Chondrocyte (in vitro differentiated cells): ENCODE data around the gene PTER. TPM values are rescaled to one million over a fixed set of nuclear protein-coding genes. Genes with fewer than 3 reads are reported as not detected.

ENCODE experiments used
- DNase-seq: peaks from one replicate; pipeline ENCODE4 v3.0.0; 2021; ENCODE audit warnings: mixed read lengths, low spot score
- H3K27ac Mint-ChIP-seq: one replicate; pipeline ENCODE4 v1.8.0; 2021; ENCODE audit warnings: mild to moderate bottlenecking, moderate library complexity, mixed read lengths; ENCODE audit not compliant: unreplicated experiment
- H3K27me3 Mint-ChIP-seq: 2 replicates; pipeline ENCODE4 v1.8.0; 2021; ENCODE audit warnings: low read depth, mixed read lengths
- H3K36me3 Mint-ChIP-seq: 2 replicates; pipeline ENCODE4 v1.8.0; 2021; ENCODE audit warnings: low read depth, mixed read lengths
- H3K4me1 Mint-ChIP-seq: 2 replicates; pipeline ENCODE4 v1.8.0; 2021; ENCODE audit warnings: low read depth, mild to moderate bottlenecking, mixed read lengths
- H3K4me3 Mint-ChIP-seq: one replicate; pipeline ENCODE4 v1.8.0; 2021; ENCODE audit warnings: mild to moderate bottlenecking, moderate library complexity, mixed read lengths; ENCODE audit not compliant: unreplicated experiment
- H3K9me3 Mint-ChIP-seq: 2 replicates; pipeline ENCODE4 v1.8.0; 2021; ENCODE audit warnings: low read depth, mixed read lengths
- CTCF ChIP-seq: fragments of 200-600 bp; sonication (generic); IDR thresholded peaks from 2 replicates; pipeline ENCODE4 v1.5.0; 2021; ENCODE audit warnings: antibody characterized with exemption, mild to moderate bottlenecking, moderate library complexity
- total RNA-seq: library from RNA; stranded (reverse); gene quantifications from 3 replicates; pipeline ENCODE4 v1.2.1, GENCODE V29; 2021

Gene PTER
- total RNA-seq, 1 donor from 2014 or later = 11.7 TPM

DNA sequence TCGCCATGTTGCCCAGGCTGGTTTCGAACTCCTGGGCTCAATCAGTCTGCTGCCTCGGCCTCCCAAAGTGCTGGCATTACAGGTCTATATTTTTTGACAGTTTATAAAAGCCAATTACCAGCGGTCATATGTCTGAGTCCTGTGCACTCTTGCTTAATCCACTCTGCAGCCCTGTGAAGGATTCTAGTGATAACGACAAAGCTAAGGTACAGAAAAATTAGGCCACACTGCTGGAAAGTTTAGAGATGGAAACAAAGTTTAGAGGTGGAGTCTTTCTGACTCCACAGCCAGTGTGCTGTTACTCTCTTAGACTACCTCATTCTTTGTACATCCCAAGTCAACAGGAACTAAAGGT lies 707 bp downstream of the PTER start:
- Mint-ChIP-seq H3K27ac (peak overlapping the region; percentile 95), H3K4me1 (peaks cover 42% of the 10 kb centered on the region), H3K27me3 (peaks cover 8% of the 10 kb centered on the region), H3K36me3 (peaks cover 1% of the 10 kb centered on the region), H3K4me3 (peak overlapping the region; percentile 84), H3K9me3 (no peaks in the 10 kb centered on the region)
- no peak for TF ChIP-seq CTCF
- no peak for DNase-seq

- DNase-seq = no peak
- no peaks in the 10 kb centered on the region for H3K9me3 Mint-ChIP-seq
- peaks cover 1% of the 10 kb centered on the region for H3K36me3 Mint-ChIP-seq
- H3K4me1 Mint-ChIP-seq = peaks cover 42% of the 10 kb centered on the region
- no peak for TF ChIP-seq CTCF
- H3K4me3 Mint-ChIP-seq = peak overlapping the region; percentile 26
- peak overlapping the region; percentile 80 for H3K27ac Mint-ChIP-seq
- peaks cover 2% of the 10 kb centered on the region for H3K27me3 Mint-ChIP-seq
Measured at GRCh38 chr10:16439295-16439694, 2.5 kb downstream of the PTER start.

DNA sequence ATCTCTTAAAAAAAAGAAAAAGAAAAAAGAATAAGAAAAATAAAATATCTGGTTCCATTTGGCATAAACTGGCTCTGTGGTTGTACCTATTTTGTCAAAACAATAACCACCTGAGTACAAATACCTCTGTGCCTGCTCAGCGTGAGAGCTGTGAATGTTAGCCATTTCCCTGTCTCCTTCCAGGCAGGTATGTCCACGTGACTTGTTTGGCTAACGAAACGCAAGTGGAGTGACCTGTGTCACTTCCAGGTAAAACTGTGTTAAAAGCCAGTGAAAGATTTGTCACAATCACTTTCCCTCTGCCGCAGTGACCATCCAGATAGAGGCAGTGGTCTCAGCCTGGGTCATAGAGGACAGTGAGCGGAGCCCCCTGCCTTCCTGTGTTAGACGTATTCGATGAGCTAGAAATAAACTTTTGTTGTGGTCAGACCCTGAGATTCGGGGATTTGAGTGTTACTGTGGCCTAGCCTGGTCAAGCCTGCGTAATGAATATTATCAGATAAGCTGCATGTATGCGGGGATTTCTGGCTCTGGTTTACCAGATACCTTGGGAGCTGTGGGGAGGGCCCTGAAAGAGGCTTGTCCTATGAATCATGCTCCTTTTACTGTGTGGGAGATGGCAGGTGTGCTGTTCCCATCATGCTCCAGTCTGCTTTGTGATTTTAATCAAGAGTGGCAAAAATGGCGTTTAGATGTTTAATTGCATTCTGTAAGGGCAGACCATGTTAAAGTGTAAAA lies 3.8 kb downstream of the PTER start:
- H3K27me3 Mint-ChIP-seq = peaks cover 2% of the 10 kb centered on the region
- no peak for TF ChIP-seq CTCF
- peak overlapping the region; percentile 69 for H3K27ac Mint-ChIP-seq
- peaks cover 1% of the 10 kb centered on the region for H3K36me3 Mint-ChIP-seq
- H3K4me3 Mint-ChIP-seq = no peak overlapping the region
- H3K4me1 Mint-ChIP-seq = peaks cover 42% of the 10 kb centered on the region
- DNase-seq = no peak
- H3K9me3 Mint-ChIP-seq = no peaks in the 10 kb centered on the region

DNA sequence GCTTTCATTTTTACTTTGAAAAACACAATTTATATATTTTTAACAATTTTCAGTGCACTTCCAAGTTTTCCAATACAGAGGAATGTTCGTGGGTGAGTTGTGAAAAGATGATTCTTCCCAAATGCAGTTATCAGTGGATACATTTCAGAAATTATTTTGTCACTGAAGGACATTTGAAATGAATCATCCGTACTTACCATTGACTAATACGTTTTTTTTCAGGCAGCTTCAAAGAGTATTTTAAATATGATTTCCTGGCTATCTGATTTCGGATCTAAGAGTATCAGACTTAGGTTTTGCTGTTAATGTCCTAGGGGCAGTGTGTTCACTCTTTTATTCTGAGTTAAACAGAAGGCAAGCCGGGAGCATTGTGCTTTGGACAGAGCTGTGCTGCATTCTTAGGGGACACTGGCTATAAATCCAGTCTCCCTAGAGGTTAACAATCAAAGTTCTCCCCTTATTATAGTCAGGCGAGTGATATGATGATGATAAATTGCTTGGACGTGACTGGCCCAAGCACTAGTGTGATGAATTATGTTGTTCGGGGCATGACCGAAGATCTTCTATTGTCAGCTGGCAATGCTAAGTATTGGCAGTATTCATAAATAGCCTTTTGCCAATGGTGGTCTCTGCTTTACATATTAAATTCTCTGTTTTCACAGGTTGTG lies 4.5 kb downstream of the PTER start:
- DNase-seq = no peak
- Mint-ChIP-seq H3K36me3 (peaks cover 1% of the 10 kb centered on the region), H3K4me3 (no peak overlapping the region), H3K27ac (peak overlapping the region; percentile 69), H3K4me1 (peaks cover 39% of the 10 kb centered on the region), H3K9me3 (no peaks in the 10 kb centered on the region), H3K27me3 (no peaks in the 10 kb centered on the region)
- no peak for TF ChIP-seq CTCF

GRCh38 chr10:16442914-16443313 lies 6.1 kb downstream of the PTER start:
- Mint-ChIP-seq H3K4me3 (no peak overlapping the region), H3K9me3 (no peaks in the 10 kb centered on the region), H3K36me3 (peaks cover 1% of the 10 kb centered on the region), H3K27me3 (no peaks in the 10 kb centered on the region), H3K4me1 (peaks cover 28% of the 10 kb centered on the region), H3K27ac (no peak overlapping the region)
- no peak for DNase-seq
- no peak for TF ChIP-seq CTCF
